HG03521 (cell line): ENCODE measurements around the gene MIER2.
"Not testable (repeated sequence)": the region's sequence is repeated elsewhere in the genome, so short reads cannot be mapped to it uniquely, and the experiment has no call there.

Source experiments
- ATAC-seq: cut with Tn5 transposase; IDR thresholded peaks from one replicate; pipeline ENCODE4 v1.9.1; 2021; ENCODE audit warnings: mild to moderate bottlenecking, moderate library complexity; ENCODE audit not compliant: unreplicated experiment

The MIER2 gene, protein sequence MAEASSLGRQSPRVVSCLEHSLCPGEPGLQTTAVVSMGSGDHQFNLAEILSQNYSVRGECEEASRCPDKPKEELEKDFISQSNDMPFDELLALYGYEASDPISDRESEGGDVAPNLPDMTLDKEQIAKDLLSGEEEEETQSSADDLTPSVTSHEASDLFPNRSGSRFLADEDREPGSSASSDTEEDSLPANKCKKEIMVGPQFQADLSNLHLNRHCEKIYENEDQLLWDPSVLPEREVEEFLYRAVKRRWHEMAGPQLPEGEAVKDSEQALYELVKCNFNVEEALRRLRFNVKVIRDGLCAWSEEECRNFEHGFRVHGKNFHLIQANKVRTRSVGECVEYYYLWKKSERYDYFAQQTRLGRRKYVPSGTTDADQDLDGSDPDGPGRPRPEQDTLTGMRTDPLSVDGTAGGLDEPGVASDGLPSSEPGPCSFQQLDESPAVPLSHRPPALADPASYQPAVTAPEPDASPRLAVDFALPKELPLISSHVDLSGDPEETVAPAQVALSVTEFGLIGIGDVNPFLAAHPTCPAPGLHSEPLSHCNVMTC

DNA sequence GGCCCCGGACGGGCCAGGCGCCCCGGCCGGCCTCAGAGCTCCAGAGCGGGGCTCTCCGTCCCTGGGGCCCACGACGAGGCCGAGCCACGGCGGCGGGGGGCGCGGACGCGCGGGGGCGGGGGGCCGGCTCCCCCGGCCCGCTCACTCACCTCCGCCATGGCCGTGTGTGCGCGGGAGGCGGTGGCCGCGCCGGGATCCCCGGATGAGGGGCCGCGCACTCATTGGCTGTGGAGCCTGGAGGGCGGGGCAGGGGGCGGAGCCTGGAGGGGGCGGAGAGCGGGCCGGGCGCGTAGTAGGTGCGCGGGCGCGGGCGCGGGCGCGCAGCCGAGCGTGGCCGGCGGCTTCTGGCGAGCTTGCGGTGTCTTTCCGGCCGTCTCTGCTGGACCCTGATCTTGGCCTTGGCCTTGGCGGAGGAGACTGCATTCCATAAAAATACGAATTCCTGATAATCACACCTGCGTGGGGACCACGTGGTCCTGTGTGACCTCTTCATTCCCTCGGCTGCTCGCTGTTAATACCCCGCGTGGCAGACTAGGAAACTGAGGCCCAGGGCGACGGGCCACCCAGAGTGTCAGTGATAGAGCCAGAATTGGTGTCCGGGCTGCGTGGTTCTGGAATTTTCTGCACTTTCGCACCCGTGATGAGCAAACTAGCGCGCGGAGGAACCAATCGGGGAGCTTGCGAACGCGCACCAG lies at the start of gene MIER2:
Gene MIER2, minus strand, starts transcription at position 172 of the 695 bp plus-strand sequence. Its CDS starts 14 bp downstream, at position 158.
- ATAC-seq = peak; percentile 91

DNA sequence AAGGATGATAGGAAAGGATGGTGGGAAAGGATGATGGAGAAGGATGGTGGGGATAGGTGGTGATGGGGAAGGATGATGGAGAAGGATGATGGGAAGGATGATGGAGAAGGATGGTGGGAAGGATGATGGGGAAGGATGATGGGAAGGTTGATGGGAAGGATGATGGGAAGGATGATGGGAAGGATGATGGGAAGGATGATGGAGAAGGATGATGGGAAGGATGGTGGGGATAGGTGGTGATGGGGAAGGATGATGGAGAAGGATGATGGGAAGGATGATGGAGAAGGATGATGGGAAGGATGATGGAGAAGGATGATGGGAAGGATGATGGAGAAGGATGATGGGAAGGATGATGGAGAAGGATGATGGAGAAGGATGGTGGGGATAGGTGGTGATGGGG lies 49.0 kb upstream of the MIER2 start:
- ATAC-seq = not testable (repeated sequence)

DNA sequence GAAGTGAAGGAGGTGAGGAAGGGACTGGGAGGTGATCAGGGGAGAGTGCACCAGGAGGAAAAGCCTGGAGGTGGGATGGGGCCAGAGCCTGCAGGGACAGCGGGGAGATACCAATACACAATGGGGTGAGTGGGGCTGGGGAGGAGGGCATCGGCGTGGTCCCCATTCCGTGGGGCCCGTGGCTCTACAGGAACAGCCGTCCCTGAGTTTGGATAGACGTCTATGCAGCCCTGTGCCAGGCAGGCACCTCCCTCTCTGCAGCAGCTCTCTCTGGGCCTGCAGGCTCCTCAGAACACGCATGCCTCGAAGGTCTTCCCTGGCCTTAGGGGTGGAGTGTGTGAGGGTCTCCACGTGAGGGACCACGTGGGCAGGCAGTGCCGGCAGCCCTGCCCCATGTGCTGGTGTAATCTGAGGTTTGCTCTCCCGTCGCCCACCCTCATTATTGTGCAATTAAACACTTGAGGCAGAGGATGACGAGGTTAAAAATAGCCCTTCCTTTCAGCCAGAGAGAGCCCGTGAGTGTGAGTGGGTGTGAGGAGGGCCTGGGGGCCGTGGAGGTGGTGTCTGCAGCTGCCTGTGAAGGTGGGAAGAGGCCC lies 47.9 kb upstream of the MIER2 start:
- no peak for ATAC-seq

GRCh38 chr19:391726-392374 lies 47.3 kb upstream of the MIER2 start:
- no peak for ATAC-seq

GRCh38 chr19:391207-391557 lies 46.6 kb upstream of the MIER2 start:
- no peak for ATAC-seq

DNA sequence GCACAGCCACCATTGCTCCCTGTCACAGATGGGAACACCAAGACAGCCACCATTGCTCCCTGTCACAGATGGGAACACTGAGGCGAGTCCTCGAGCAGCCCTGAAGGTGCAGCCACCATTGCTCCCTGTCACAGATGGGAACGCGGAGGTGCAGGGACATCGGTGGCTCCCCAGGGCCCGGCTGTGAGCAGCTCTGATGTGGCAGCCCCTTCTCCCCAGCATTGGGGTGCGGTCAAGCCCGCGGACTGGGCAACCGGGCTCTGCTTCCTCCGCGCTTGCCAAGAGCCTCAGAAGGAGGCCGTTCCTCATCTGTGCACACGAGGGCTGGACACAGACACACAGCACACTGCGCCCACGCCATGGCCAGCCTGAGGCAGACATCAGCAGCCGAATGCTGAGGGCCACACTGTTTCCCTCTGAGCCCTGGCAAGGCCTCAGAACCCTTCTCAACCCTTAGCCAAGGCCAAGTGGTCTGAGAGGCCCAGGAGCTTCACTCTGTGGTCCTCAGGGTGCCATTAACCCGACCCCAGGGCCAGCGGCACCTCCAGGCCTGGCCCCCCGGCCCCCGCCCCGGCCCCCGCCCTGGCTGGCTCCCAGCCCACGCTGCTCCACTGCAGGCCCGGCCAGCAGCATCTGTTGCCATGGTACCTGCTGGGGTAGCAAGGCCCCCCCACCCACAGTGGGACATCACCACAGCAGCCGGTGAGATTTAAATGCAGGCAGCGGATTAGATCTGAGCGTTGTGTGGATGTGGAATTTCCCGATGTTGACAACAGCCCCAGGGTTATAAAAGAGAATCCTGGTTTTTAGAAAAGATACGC lies 46.0 kb upstream of the MIER2 start:
- ATAC-seq = no peak

GRCh38 chr19:389935-390289 lies 45.3 kb upstream of the MIER2 start:
- ATAC-seq = no peak

GRCh38 chr19:389255-389934 lies 44.8 kb upstream of the MIER2 start:
- ATAC-seq = no peak

- no peak for ATAC-seq
Observed at GRCh38 chr19:388691-389090, 44.1 kb upstream of the MIER2 start.

- no peak for ATAC-seq
Observed at GRCh38 chr19:387777-388176, 43.2 kb upstream of the MIER2 start.

DNA sequence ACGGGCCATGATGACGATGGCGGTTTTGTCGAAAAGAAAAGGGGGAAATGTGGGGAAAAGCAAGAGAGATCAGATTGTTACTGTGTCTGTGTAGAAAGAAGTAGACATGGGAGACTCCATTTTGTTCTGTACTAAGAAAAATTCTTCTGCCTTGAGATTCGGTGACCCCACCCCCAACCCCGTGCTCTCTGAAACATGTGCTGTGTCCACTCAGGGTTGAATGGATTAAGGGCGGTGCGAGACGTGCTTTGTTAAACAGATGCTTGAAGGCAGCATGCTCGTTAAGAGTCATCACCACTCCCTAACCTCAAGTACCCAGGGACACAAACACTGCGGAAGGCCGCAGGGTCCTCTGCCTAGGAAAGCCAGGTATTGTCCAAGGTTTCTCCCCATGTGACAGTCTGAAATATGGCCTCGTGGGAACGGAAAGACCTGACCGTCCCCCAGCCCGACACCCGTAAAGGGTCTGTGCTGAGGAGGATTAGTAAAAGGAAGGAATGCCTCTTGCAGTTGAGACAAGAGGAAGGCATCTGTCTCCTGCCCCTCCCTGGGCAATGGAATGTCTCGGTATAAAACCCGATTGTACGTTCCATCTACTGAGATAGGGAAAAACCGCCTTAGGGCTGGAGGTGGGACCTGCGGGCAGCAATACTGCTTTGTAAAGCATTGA lies 42.2 kb upstream of the MIER2 start:
- ATAC-seq = not testable (repeated sequence)

- not testable (repeated sequence) for ATAC-seq
Observed at GRCh38 chr19:386189-386588, 41.6 kb upstream of the MIER2 start.

DNA sequence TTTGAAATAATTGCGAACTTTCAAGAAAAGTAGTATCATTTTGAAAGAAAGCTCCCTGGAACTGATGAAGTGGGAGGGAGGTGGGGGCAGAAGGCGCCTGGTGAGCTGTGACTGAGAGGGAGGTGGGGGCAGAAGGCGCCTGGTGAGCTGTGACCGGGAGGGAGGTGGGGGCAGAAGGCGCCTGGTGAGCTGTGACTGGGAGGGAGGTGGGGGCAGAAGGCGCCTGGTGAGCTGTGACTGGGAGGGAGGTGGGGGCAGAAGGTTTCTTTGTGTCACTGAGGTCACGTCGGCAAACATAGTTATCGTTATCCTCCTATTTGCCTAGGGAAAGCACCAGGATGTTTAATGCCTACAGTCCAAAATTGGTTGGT lies 40.2 kb upstream of the MIER2 start:
- ATAC-seq = no peak

- no peak for ATAC-seq
Observed at GRCh38 chr19:383922-384798, 39.6 kb upstream of the MIER2 start.

DNA sequence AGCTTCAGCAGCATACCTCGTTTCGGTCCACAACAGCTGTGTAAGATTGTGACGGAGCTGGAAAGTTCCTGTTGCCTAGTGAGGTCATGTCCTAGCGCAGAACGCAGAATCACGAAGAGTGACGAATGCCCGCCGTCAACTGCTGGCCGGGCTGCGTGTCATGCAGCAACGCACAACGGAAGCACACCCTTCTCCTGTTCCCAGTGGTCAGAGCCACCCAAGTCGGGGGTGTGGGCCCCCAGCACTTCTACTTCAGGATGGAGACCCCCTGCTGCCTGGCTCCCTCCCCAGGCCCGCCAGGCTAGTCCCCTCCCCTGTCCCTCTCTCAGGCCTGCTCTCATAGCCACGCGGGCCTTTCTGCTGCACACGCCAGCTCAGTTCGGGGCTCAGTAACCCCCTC lies 38.4 kb upstream of the MIER2 start:
- ATAC-seq = no peak

- not testable (repeated sequence) for ATAC-seq
Observed at GRCh38 chr19:382578-382977, 38.0 kb upstream of the MIER2 start.

DNA sequence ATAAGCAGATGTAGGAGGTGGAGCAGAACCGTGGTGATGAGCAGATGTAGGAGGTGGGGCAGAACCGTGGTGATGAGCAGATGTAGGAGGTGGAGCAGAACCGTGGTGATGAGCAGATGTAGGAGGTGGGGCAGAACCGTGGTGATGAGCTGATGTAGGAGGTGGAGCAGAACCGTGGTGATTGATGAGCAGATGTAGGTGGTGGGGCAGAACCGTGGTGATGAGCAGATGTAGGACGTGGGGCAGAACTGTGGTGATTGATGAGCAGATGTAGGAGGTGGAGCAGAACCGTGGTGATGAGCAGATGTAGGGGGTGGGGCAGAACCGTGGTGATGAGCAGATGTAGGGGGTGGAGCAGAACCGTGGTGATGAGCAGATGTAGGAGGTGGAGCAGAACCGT lies 37.3 kb upstream of the MIER2 start:
- not testable (repeated sequence) for ATAC-seq

- not testable (repeated sequence) for ATAC-seq
Observed at GRCh38 chr19:380618-381219, 36.1 kb upstream of the MIER2 start.
